Measurements from ENCODE around the gene HADHB.

The HADHB gene

DNA sequence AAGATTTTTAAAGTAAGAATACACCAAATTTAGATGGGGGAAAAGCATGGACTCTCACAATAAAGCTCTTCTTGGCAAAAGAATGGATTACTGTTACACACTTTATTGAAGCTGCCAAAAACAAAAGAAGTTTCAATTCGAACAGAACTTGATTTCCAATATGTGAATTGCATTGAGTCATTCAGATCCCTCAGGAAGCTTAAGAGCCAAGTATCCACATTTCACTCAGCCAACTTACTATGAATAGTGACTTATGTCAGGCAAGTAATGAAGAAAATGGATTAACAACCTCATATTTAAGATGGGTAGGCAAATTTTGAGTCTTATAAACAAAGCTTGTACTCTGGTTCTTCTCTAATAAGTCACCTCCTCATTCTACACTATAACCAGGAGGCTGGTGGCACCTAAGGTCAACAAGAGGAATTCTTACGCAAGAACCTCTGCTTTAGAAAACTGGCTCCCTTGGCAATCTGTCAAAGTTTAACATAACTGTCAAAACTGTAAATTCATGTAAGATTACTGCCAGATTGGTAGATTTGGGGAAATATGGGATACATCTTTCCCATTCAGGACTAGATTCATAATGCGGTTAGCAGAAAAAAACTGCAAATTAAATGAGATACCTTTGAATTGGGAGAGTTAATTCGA is 6.3 kb upstream of the HADHB start:
- TF ChIP-seq, protein P1, sequence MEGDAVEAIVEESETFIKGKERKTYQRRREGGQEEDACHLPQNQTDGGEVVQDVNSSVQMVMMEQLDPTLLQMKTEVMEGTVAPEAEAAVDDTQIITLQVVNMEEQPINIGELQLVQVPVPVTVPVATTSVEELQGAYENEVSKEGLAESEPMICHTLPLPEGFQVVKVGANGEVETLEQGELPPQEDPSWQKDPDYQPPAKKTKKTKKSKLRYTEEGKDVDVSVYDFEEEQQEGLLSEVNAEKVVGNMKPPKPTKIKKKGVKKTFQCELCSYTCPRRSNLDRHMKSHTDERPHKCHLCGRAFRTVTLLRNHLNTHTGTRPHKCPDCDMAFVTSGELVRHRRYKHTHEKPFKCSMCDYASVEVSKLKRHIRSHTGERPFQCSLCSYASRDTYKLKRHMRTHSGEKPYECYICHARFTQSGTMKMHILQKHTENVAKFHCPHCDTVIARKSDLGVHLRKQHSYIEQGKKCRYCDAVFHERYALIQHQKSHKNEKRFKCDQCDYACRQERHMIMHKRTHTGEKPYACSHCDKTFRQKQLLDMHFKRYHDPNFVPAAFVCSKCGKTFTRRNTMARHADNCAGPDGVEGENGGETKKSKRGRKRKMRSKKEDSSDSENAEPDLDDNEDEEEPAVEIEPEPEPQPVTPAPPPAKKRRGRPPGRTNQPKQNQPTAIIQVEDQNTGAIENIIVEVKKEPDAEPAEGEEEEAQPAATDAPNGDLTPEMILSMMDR (IDR thresholded peaks at IDR 0.05; ENCODE audit: low read depth, low read length) = no peak
- no peaks in the 10 kb centered on the region for H3K4me1 ChIP-seq
- H3K27me3 ChIP-seq = no peaks in the 10 kb centered on the region
- H3K9me3 ChIP-seq = no peaks in the 10 kb centered on the region
- no peak overlapping the region for H3K4me3 ChIP-seq (ENCODE audit: low read depth, low read length)
- H3K36me3 ChIP-seq = peaks cover 46% of the 10 kb centered on the region
- DNase-seq = no peak

DNA sequence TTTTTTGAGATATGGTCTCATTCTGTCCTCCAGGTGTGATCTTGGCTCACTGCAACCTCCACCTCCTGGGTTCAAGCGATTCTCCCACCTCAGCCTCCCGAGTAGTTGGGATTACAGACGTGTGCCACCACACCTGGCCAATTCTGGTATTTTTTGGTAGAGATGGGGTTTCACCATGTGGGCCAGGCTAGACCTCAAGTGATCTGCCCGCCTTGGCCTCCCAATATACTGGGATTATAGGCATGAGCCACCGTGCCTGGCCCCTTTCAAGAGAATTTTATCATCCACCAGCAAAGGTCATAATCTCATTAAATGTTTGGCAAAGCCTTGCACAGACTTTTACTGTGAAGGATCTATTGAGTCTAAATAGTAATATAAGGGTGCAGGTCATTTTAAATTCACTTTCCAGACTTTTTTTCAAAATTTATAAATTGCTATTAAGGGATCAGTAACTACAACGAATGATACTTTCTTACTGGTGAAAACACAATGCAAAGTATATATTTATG is 2.8 kb upstream of the HADHB start:
- no peak for DNase-seq
- Histone ChIP-seq H3K9me3 (no peaks in the 10 kb centered on the region), H3K4me3 (ENCODE audit: low read depth, low read length) (peak overlapping the region; percentile 69), H3K36me3 (peaks cover 12% of the 10 kb centered on the region), H3K27me3 (no peaks in the 10 kb centered on the region), H3K4me1 (no peaks in the 10 kb centered on the region)
- TF ChIP-seq, protein P1 (IDR thresholded peaks at IDR 0.05; ENCODE audit: low read depth, low read length) = no peak

DNA sequence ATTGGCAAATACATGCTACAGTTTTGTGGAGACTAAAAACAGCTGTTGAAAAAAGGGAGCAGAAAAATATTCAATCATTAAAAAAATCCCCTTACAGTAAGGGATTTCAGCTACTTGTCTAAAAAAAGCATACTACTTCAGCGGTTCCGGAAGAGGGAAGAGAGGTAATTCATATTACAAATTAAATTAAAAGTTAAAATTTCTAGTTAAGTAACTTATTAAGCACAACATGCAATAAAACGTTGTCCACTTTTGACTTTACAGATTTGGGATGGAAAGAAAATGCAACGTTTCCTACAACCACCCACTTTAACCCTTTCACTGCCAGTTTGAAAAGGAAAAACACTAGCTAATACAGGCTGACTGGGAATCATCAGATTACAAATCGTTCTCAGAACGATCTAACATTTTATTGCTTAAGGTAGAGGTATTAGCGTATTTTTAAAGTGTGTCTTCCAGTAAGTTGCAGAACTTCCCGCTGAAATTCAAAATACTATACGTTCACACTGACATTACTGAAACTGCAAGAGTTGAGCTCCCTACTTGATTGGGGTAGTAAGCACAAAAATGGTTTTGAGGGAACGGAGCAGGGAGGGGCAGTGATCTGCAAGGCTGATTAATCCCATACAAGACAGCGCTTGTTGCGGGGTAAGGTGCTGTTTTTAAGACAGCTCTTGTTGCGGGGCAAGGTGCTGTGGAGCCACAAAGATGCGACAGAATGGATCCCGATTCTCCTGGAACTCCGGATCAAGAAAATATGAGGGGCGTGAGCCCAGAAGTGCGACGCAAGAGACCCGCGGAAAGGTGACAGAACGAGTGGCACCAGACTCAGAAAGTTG is 1.1 kb upstream of the HADHB start:
- peak overlapping the region; percentile 69 for H3K4me3 ChIP-seq (ENCODE audit: low read depth, low read length)

DNA sequence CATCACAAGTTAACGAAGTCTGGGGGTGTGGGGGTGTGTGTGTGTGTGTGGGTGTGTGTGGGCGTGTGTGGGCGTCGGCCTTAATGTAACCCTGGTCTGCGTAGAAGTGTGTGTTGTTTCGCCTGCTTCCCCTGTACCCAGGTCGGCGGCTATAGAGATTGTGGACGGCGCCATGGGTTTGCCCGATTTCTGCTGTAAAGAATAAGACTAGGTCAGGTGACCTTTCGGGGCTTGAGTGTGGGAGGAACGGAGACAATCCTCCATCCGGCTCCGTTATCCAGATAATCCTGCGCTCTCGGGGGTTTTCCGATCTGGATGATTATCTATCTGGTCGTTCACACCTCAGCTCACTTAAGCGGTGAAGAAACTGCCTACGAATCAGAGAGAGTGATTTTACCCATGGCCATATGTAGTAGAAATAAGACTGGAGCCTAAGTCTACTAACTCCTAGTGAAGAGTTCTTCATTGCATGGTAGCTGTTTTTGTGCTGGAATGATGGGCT is 543 bp downstream of the HADHB start:
- Histone ChIP-seq H3K4me1 (no peaks in the 10 kb centered on the region), H3K27me3 (no peaks in the 10 kb centered on the region)
- peak; percentile 35 for DNase-seq

More for the DNA sequence above, 1.1 kb upstream of the HADHB start:
- Histone ChIP-seq H3K36me3 (no peaks in the 10 kb centered on the region; the same call in 1 of the 2 replicates), H3K4me1 (no peaks in the 10 kb centered on the region), H3K27me3 (no peaks in the 10 kb centered on the region), H3K9me3 (no peaks in the 10 kb centered on the region)
- DNase-seq = no peak
- TF ChIP-seq, protein P1 (IDR thresholded peaks at IDR 0.05; ENCODE audit: low read depth, low read length) = no peak

DNA sequence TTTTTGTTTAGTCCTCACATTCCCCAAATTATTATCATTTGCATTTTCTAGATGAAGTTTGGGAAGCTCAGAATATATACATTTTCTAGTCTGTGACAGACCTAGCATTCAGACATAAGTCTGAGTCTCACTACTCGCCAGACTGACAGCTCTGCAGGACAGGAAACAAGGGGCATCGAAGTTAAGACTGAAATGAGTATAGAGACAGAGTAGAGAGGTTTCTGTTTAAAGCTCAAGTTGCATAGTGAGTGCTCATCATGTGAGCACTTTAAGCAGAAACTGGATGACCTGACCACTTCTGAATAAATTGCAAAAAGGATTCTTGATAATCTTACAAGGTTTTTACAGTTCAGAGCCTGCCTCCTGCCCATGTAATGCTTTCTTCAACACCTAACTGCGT is 1.1 kb downstream of the HADHB start:
- Histone ChIP-seq H3K9me3 (no peaks in the 10 kb centered on the region), H3K36me3 (no peaks in the 10 kb centered on the region; the same call in 1 of the 2 replicates), H3K4me1 (no peaks in the 10 kb centered on the region), H3K27me3 (no peaks in the 10 kb centered on the region), H3K4me3 (ENCODE audit: low read depth, low read length) (peak overlapping the region; percentile 69)
- DNase-seq = no peak
- TF ChIP-seq, protein P1 (IDR thresholded peaks at IDR 0.05; ENCODE audit: low read depth, low read length) = no peak

More for the DNA sequence above, 543 bp downstream of the HADHB start:
- Histone ChIP-seq H3K9me3 (no peaks in the 10 kb centered on the region), H3K4me3 (ENCODE audit: low read depth, low read length) (peak overlapping the region; percentile 69), H3K36me3 (no peaks in the 10 kb centered on the region; the same call in 1 of the 2 replicates)
- TF ChIP-seq, protein P1 (IDR thresholded peaks at IDR 0.05; ENCODE audit: low read depth, low read length) = no peak
